Stimulated activated CD4-positive, alpha-beta T cell treated with anti-CD3 and anti-CD28 coated beads, Interleukin-15, amount 100 ng/mL, for 24 hours (primary cell): Measurements from ENCODE around the gene PFN1.
A peak's percentile ranks its signal among the peaks of the same experiment; 100 is the strongest.
"Not testable (repeated sequence)": the region's sequence is repeated elsewhere in the genome, so short reads cannot be mapped to it uniquely, and the experiment has no call there.

Source experiments
- DNase-seq: peaks from one replicate; pipeline ENCODE4 v3.0.0-alpha.2; 2020

PFN1 gene

DNA sequence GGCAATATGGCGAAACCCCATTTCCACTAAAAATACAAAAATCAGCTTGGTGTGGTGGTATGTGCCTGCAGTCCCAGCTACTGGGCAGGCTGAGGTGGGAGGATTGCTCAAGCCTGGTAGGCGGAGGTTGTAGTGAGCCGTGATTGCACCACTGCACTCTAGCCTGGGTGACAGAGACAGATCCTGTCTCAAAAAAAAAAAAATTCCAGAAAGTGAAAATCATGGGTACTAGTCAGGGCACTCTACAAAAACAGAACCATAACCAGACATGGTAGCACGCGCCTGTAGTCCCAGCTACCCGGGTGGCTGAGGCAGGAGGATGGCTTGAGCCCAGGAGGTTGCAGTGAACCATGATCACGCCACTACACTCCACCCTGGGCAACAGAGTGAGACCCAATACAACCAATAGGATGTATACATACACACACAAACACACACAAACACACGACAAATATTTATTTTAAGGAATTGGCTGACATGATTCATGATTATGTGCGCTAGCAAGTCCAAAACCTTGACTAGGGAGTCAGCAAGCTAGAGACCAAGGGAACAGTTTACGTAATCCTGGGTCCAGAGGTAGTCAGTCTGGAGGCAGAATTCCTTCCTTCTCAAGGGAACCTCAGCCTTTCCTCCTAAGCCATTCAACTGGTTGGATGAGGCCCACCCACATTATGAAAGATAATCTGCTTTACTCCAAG, 27.8 kb downstream of the PFN1 start:
- DNase-seq = no peak

DNA sequence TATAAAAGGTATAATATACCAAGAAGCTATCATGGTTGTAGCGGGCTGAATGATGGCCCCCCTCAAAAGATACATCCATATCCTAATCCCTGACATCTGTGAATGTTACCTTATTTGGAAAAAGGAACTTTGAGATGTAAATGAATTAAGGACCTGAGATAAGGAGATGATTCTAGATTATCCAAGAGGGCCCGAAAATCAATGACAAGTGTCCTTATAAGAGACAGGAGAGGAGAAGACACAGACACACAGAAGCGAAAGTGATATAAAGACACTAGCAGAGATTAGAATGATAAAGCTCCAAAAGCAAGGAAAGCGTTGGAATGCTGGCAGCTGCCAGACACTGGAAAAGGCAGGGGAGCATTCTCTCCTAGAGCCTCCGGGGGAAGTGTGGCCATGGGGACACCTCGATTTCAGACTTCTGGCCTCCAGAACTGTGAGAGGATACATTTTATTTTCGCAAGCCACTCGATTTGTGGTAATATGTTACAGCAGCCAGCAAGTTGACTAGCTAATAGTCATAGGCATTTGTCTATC, 28.8 kb downstream of the PFN1 start:
- DNase-seq = no peak

DNA sequence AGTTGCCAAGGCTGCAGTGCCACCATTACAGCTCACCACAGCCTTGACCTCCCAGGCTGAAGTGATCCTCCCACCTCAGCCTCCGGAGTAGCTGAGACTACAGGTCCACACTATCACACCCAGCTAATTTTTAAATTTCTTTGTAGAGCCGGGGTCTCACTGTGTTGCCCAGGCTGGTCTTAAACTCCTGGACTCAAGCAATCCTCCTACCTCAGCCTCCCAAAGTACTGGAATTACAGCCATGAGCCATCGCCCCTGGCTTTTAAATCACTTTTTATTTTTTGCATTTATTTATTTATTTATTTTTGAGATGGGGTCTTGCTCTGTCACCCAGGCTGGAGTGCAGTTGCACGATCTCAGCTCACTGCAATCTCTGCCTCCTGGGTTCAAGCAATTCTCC, 33.8 kb downstream of the PFN1 start:
- not testable (repeated sequence) for DNase-seq

DNA sequence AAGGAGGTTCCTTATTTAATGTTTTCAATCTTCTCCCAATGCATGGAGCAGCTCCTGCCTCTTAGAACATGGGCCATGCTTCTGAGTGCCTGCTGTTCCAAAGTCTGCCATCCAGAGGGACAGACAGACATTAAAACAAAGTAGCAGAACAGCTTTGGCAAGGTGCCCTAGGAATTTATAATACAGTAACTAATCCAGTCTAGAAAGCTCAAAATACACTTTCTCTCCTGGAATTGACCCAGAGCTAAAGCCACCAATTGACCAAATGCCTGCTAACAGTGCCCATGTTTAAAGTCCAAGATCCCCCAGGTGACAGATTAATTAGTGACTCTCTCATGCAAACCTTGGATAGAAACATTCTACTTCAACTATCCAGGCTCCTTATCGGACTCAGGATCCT, 34.3 kb downstream of the PFN1 start:
- DNase-seq = no peak

DNA sequence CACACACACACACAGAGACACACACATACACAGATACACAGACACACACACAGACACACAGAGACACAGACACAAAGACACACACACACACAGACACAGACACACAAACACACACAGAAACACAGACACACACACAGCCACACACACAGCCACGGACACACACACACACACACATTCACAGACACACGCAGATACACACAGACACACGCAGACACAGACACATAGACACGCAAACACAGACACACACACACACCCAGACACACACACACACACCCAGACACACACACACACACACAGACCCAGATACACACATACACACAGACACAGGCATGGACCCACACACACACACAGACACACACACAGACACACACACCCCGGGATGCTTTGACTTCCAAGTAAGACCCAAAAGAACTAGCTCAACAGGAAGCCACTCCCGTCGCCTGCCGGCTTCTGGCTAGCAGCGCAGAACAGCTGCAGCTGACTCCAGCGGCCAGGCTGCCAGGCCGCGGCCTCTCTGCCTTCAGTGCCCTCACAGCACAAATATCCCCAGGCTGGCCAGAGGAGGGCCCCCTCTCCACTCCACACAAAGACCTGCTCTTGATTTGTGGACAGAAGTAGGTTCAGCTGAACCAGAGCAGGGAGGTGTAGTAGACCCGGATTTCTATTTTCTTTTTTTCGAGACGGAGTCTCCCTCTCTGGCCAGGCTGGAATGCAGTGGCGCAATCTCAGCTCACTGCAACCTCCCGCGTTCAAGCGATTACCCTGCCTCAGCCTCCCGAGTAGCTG, 39.4 kb downstream of the PFN1 start:
- DNase-seq = peak; percentile 80

DNA sequence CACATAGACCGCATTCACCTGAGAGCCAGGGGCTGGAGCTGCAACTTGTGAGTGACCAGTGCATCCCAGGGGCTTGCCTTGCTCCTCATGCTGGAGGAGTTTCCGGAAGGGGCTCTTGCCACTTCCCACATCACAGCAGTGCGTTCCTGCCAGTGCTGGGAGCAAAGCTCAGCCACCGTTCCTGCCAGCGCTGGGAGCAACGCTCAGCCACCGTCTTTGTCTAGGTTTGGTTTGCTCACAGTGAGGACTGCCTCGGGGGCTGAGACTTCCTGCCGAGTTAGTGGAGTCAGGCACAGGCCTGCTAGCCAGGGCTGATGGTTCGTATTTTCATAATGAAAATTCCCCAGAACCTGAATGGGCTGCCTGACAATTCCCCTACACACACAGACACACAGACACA, 40.0 kb downstream of the PFN1 start:
- DNase-seq = peak; percentile 31

DNA sequence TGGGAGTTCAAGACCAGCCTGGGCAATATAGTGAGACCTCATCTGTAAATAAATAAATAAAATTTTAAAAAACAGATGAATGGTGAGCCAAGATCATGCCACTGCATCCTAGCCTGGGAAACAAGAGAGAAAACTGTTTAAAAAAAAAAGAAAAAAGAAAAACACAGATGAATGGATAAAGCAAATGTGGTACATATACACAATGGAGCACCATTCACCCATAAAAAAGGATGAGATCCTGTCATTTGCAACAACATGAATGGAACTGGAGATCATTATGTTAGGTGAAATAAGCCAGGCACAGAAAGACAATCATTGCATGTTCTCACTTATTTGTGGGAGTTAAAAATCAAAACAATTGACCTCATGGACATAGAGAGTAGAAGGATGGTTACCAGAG, 41.7 kb downstream of the PFN1 start:
- not testable (repeated sequence) for DNase-seq

DNA sequence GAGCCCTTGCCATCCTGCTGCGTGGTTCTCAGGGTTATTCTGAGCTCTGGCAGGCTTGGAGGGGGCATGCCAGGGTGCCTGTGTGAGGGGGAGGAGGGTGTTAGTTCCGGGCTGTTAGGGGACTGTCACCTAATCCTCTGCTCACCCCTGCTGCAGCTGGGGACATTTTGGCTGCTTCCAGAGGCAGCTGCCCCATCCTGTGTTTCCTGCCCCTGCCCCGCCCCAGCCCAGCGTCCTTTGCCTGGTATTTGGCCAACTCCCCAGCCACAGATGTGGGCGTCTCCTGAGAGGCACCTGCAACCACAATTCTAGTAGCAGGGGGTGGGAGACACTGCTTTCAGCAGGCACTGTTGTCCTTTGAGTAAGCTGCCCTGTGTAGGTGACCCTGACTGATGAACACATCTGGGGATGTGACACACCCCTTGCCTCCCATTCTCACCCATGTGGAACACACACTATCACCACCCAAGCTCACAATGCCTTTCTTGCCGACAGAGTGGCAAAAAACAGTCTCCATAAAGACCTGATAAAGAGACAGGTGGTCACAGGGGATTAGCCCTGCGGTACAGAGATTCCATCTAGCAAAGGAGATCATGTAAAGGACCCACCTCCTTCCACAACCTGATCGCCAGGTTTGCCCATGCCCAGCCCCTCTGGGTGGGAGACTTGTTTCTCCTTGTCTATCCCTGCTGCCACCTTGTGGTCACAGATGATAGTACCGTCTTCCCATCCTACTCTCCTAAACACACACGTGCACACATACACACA, 45.1 kb downstream of the PFN1 start, which contains the start of gene CHRNE:
CHRNE (minus strand) TSS at position 48 of the 768 bp plus-strand sequence; CDS start at position 13, 35 bp downstream.
- DNase-seq = peak; percentile 88

DNA sequence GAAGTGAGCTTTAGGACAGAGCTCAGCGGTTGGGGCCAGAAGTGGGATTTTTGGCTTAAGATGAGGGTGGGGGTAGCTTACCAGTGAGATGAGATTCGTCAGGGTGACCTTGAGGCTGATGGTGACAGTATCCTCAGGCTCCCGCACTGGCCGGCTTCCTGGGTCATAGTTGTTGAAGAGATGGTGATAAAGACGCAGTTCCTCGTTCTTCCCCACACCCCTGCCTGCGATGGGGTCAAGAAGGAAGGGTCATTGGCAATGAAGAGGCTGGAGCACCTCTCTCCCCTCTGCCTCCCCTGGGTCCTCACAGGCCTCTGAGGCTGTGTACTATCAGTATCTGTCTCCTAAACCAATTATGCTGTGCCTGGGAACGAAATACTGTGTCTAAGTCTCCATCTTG, 45.8 kb downstream of the PFN1 start:
- DNase-seq = no peak

DNA sequence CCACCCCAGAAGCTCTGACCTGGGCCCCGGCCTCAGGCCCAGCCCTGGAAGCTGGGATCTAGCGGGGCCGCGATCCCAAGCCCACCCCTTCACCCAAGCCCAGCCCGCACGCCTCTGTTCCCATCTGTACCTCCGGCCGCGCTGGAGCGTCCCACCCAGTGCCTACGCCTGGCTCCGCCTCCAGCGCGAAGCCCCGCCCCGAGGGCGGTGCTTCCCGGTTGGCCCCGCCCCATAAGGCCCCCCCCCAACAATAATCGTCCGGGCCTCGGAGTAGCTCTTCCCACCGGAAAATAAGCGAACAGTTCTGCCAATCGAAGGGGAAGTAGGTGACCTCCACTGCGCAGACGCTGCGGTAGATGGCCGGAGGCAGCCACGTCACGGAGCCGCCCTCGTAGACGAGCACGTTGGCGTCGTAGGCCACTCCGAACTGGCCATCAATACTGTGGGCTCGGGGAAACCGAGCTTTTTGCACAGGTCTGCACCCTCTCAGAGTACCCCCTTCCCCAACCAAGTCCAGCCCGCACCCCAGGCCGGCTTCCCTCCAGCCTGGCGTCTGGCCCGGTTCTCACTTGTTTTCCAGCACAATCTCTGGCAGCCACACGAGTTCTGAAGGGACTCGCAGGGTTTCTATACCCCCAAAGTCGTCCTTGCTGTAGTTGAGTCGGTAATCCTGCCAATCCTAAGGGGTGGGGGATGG, 46.5 kb downstream of the PFN1 start:
- DNase-seq = no peak

DNA sequence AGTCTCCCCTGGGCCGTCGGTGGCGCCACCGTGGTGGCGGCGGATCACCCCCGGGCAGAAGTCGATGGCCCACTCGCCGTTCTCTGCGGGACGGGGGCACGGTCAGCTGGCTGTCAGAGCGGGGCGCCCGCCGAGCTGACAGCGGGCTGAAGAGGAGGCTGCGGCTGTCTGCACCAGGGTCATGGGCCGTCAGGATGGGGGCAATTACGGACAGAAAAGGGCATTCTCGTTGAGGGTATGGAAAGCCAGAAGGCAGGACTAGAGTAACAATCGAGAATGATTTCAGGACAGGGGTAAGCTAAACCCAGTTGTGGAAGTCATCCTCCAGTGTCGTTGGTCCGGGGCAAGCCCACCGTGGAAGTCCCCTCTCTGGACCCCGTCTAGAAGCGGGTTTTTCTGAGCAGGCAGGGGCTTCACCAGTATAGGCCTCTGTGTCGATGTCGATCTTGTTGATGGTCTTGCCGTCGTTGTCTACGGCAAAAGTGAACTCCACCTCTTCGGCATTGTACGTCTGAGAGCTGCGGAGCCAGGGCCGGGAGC, 47.2 kb downstream of the PFN1 start:
- no peak for DNase-seq

DNA sequence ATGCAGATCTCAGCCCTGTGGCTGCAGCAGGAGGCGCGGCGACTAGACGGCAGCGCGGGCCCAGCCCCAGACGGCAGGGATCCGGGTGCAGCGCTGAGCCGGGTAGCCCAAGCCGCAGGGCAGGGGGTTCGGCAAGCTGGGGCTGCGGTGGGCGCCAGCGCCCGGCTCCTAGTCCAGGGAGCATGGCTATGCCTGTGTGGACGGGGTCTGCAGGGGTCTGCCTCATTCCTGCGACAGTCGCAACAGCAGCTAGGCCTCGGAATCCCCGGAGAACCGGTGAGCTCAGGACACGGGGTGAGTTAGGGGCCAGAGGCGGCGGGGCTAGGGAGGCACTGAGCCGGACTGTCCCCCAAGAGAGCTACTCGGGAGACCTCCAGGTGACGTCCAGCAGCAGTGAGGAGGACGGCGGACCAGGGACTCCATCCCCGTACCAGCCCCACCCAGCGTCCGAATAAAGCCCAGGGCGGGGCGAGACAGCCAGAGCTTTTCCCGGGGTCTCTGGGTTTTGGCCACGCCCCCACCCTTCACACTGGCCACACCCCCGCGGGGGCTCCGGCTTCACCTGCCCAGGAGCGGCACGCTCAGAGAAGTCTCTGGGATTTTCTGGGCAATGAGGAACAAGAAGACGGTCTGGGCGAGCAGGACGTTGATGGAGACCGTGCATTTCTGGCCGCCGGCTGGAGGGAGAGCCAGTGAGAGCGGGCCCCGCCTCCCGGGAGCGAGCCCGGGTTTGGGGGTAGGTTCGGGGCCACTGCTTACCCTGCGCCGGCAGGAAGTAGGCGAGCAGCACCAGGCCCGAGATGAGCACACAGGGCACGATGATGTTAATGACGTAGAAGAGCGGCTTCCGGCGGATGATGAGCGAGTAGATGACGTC, 47.9 kb downstream of the PFN1 start:
- DNase-seq = peak; percentile 49

DNA sequence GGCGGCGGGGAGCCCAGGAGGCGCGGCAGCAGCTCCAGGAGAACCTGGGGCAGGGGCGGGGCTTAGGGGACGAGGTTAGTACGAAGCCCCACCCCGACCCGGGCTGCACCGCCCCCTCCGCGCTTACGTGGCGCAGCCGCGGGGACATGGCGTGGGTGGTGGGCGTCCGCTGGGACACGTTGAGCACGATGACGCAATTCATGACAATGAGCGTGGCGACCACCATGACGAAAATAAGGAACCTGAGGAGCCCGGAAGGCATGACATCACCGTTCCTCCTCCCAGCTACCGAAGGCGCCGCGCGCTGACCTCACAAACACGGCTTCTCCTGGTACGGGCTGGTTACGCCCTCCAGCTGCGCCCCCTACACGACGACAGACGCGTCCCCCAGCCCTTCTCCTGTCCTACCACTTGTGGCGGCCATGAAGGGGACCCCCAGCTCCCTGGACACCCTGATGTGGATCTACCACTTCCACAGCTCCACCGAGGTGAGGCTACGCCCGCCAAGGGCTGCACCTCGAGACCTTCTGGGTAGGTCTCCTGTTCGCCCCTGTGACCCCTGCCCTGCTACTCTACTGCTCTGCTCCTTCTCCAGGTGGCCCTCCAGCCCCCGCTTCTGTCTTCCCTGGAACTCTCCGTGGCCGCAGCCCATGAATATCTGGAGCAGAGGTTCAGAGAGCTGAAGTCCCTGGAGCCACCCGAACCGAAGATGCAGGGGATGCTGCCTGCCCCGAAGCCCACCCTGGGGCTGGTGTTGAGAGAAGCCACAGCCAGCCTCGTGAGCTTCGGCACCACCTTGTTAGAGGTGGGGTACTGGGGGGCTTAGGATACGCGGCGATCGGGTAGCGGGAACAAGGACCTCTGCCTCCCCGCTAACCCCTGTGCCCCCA, 48.7 kb downstream of the PFN1 start, which contains the start of gene C17orf107:
C17orf107 (plus strand) TSS at position 196 of the 890 bp plus-strand sequence; CDS start at position 423, 227 bp downstream.
- DNase-seq = peak; percentile 96

DNA sequence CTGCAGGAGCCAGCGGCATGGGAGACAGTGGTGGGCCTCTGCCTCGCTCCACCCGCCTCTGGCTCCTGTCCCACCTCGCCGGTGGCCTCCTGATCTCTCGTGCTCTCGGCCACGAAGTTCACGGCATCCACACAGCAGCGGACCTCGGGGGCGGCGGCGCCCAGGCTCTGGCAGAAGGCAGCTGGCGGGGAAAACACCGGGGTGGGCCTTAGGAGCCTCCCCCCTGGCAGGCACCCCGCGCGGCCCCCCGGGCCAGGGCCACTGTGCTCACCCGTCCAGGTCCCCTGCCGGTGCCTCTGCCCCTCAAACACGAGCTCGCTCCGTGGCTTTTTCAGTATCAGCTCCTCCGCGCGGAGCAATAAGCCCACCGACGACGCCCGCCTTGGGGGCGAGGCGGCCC, 49.4 kb downstream of the PFN1 start:
- no peak for DNase-seq

DNA sequence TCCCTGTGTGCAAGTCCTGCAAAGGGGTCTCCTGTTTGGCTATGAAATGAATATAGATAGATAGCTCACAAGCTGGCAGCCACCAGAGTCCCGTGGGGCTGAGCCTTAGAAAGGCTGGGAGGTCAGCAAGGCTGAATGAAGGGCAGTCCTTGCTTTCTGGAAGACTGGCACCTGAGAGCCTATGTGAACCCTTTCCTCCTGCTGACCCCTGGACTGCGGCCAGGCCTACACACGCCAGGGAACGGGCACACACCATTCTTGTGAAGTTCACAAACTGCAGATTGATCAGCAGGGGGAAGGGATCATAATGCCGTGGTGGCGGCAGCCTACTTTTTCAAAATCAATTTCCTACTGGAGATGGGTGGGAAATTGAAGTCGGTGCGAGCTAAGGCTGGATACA, 50.0 kb downstream of the PFN1 start:
- no peak for DNase-seq

DNA sequence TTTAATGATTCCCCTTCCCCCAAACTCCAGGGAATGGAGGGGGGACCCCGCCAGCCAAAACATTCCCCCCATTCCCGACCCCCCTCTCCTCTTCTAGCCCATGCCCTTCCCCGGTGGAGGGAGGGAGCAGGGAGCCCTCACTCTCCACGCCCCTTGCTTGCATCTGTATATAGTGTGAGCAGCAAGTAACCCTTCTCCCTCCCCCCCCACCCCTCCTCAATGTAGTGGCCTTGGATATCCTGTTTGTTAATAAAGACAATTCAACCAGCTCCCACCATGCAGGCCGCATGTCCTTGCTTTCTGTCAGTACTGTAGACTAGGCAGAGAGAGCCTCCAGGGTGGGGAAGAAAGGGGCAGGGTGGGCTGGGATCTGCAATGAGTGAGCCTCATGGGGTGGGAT, 50.5 kb downstream of the PFN1 start:
- no peak for DNase-seq

DNA sequence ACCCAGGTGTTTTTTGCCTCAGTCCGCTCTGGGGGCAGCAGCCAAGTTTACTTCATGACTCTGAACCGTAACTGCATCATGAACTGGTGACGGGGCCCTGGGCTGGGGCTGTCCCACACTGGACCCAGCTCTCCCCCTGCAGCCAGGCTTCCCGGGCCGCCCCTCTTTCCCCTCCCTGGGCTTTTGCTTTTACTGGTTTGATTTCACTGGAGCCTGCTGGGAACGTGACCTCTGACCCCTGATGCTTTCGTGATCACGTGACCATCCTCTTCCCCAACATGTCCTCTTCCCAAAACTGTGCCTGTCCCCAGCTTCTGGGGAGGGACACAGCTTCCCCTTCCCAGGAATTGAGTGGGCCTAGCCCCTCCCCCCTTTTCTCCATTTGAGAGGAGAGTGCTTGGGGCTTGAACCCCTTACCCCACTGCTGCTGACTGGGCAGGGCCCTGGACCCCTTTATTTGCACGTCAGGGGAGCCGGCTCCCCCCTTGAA, 51.1 kb downstream of the PFN1 start:
- no peak for DNase-seq

DNA sequence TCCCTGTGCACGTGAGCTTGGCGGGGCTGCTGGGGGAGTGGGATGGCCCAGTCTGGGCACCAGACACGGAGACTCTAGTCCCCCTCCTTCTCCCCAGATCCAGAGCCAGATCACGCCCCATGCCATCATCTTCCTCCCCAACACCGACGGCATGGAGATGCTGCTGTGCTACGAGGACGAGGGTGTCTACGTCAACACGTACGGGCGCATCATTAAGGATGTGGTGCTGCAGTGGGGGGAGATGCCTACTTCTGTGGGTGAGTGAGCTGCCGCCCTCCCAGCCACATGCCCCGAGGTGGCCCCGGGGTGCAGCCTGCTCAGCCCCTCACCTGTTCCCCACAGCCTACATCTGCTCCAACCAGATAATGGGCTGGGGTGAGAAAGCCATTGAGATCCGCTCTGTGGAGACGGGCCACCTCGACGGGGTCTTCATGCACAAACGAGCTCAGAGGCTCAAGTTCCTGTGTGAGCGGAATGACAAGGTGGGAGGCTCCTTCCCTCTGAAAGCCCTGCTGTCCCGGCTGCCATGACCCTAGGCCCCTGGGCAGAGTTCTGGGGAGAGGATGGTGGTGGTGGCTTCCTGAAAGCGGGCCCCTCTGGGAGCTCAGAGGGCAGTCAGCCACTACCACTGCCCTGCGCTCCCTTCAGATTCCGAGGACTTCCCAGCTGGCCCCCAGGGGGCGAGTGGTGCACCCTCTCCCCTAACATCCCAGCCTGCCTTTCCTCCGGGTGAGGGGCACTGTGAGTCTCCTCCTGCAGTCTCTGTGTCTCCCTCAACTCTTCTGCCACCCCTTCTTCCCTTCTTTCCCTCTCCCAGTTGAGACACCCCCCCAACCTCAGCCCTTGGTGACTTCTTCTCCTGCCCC, 51.8 kb downstream of the PFN1 start:
- DNase-seq = no peak
